HCT116 (cell line): Measurements from ENCODE around the gene TTYH3. TPM values are rescaled to one million over a fixed set of nuclear protein-coding genes. Genes with fewer than 3 reads are reported as not detected.

Source experiments
- ATAC-seq: fragments of 200-7000 bp; cut with Tn5 transposase; 2 replicates; pipeline ENCODE4 v1.9.1; 2020; ENCODE audit warnings: mild to moderate bottlenecking, moderate library complexity
- BruUV-seq: library from RNA; stranded (reverse); fragments of 400-500 nt; replicated peaks from 2 replicates; lab custom pipeline; 2021; lab: Mats Ljungman, UMichigan
- CTCF ChIA-PET: fragments of 300-600 bp; sonication (Branson Sonifier 250); formaldehyde crosslinking; loops from one replicate; lab custom pipeline; 2021; ENCODE audit warnings: antibody characterized with exemption; lab: Charles Lee
- POLR2A ChIA-PET: fragments of 300-600, 350-600 bp; sonication (Branson Sonifier 250); formaldehyde crosslinking; loops from one replicate; lab custom pipeline; 2021; ENCODE audit warnings: antibody characterized with exemption; lab: Charles Lee
- RAD21 ChIA-PET, 2 experiments: fragments of 300-600 bp; sonication (Branson Sonifier 250); formaldehyde crosslinking; loops; one replicate each; lab custom pipeline; 2023; ENCODE audit warnings: low total read pairs in 2 of 2; ENCODE audit not compliant: uncharacterized antibody in 2 of 2, unreplicated experiment in 2 of 2, low non-redundant PET in 1 of 2; lab: Charles Lee
- DNase-seq: peaks from one replicate; pipeline ENCODE4 v3.0.0-alpha.2; 2010; ENCODE audit warnings: low read depth, low spot score
- H2AFZ ChIP-seq: fragments of 200-600 bp; shearing (Covaris generic), sonication (generic); 2 replicates; pipeline ENCODE4 v1.6.1; 2017; ENCODE audit warnings: low read depth, mixed run types, mixed read lengths, antibody characterized with exemption, low read length; ENCODE audit not compliant: poor library complexity, severe bottlenecking
- H3K27ac ChIP-seq: 2 replicates; pipeline ENCODE4 v1.5.1; 2012; ENCODE audit warnings: low read depth, low read length
- H3K27me3 ChIP-seq: fragments of 200-600 bp; sonication (generic); 2 replicates; pipeline ENCODE4 v1.6.1; 2016; ENCODE audit warnings: mixed run types, low read length, mixed read lengths; ENCODE audit not compliant: insufficient read depth
- H3K36me3 ChIP-seq, 2 experiments: fragments of 200-500 bp in 1 of 2; fragments of 200-600 bp in 1 of 2; sonication (Bioruptor generic) in 1 of 2; sonication (generic) in 1 of 2; 2 replicates each; pipeline versions ENCODE4 v1.5.1 to v1.6.1; 2014 to 2016; ENCODE audit warnings: low read length in 2 of 2, inconsistent platforms in 1 of 2, mixed read lengths in 1 of 2, mixed run types in 1 of 2; ENCODE audit not compliant: insufficient read depth in 2 of 2, control insufficient read depth in 1 of 2
- H3K4me1 ChIP-seq, 2 experiments: fragments of 200-600 bp in 1 of 2; sonication (generic) in 1 of 2; 2 replicates each; pipeline versions ENCODE4 v1.5.1 to v1.6.1; 2012 to 2017; ENCODE audit warnings: low read length in 2 of 2, inconsistent platforms in 1 of 2, mild to moderate bottlenecking in 1 of 2, mixed read lengths in 1 of 2, mixed run types in 1 of 2, moderate library complexity in 1 of 2; ENCODE audit not compliant: insufficient read depth in 2 of 2, control insufficient read depth in 1 of 2
- H3K4me2 ChIP-seq: fragments of 200-600 bp; sonication (generic); 2 replicates; pipeline ENCODE4 v1.6.1; 2017; ENCODE audit warnings: mixed run types, low read length, mixed read lengths
- H3K4me3 ChIP-seq, 2 experiments: fragments of 200-600 bp in 1 of 2; sonication (generic) in 1 of 2; replicated peaks in 1 of 2; 2 replicates each; pipeline ENCODE4 v1.5.1; 2011 to 2016; ENCODE audit warnings: low read length in 2 of 2, control low read depth in 1 of 2, low read depth in 1 of 2, mild to moderate bottlenecking in 1 of 2, mixed read lengths in 1 of 2, mixed run types in 1 of 2
- H3K79me2 ChIP-seq: fragments of 200-600 bp; sonication (generic); 2 replicates; pipeline ENCODE4 v1.6.1; 2017; ENCODE audit warnings: mild to moderate bottlenecking, mixed run types, low read length, moderate library complexity, mixed read lengths; ENCODE audit not compliant: insufficient read depth
- H3K9ac ChIP-seq: fragments of 200-600 bp; sonication (generic); 2 replicates; pipeline ENCODE4 v1.6.1; 2016; ENCODE audit warnings: low read length, mixed read lengths
- H3K9me2 ChIP-seq: fragments of 200-600 bp; sonication (generic), shearing (Covaris generic); 2 replicates; pipeline ENCODE4 v1.6.1; 2017; ENCODE audit warnings: mixed run types, mild to moderate bottlenecking, moderate library complexity; ENCODE audit not compliant: insufficient read depth
- H3K9me3 ChIP-seq, 2 experiments: fragments of 200-500 bp in 1 of 2; fragments of 200-600 bp in 1 of 2; sonication (Bioruptor generic) in 1 of 2; sonication (generic) in 1 of 2; 2 replicates each; pipeline ENCODE4 v1.6.1; 2014 to 2017; ENCODE audit warnings: low read length in 2 of 2, mixed read lengths in 2 of 2, inconsistent platforms in 1 of 2, low read depth in 1 of 2, mild to moderate bottlenecking in 1 of 2, mixed run types in 1 of 2, moderate library complexity in 1 of 2; ENCODE audit not compliant: control insufficient read depth in 1 of 2, insufficient read depth in 1 of 2
- H4K20me1 ChIP-seq: fragments of 200-600 bp; sonication (generic), shearing (Covaris generic); 2 replicates; pipeline ENCODE4 v1.6.1; 2017; ENCODE audit warnings: mixed run types, mild to moderate bottlenecking, moderate library complexity; ENCODE audit not compliant: insufficient read depth
- ATF3 ChIP-seq: IDR thresholded peaks from 2 replicates; pipeline ENCODE4 v1.6.1; 2012
- CTCF ChIP-seq, 3 experiments: fragments of 200-600 bp in 1 of 3; sonication (generic) in 1 of 3; IDR thresholded peaks in 2 of 3; conservative IDR thresholded peaks in 1 of 3; 2 replicates each; pipeline ENCODE4 v1.5.1; 2012 to 2017; ENCODE audit warnings: low read depth in 2 of 3, low read length in 2 of 3, antibody characterized with exemption in 1 of 3, borderline replicate concordance in 1 of 3, control low read depth in 1 of 3, mild to moderate bottlenecking in 1 of 3, mixed read lengths in 1 of 3, mixed run types in 1 of 3, moderate library complexity in 1 of 3; ENCODE audit not compliant: insufficient read depth in 1 of 3
- EGR1 ChIP-seq: IDR thresholded peaks from 2 replicates; pipeline ENCODE4 v1.6.1; 2012; ENCODE audit warnings: low read depth
- EZH2 ChIP-seq: fragments of 200-600 bp; sonication (generic); IDR thresholded peaks from 2 replicates; pipeline ENCODE4 v1.6.1; 2017; ENCODE audit warnings: antibody characterized with exemption, mixed run types
- EZH2phosphoT487 ChIP-seq: fragments of 200-600 bp; IDR thresholded peaks from 2 replicates; pipeline ENCODE4 v1.6.1; 2018; ENCODE audit warnings: antibody characterized with exemption, borderline replicate concordance
- MAX ChIP-seq: IDR thresholded peaks from 2 replicates; pipeline ENCODE4 v1.6.1; 2012
- POLR2A ChIP-seq: IDR thresholded peaks from 2 replicates; pipeline ENCODE4 v1.7.0; 2011; ENCODE audit warnings: borderline replicate concordance; ENCODE audit not compliant: insufficient read depth, insufficient read length; ENCODE audit errors: extremely low read depth
- REST ChIP-seq: IDR thresholded peaks from 2 replicates; pipeline ENCODE4 v1.6.1; 2012; ENCODE audit warnings: low read depth
- SIN3A ChIP-seq: IDR thresholded peaks from 2 replicates; pipeline ENCODE4 v1.6.1; 2012; ENCODE audit warnings: low read depth
- SP1 ChIP-seq: IDR thresholded peaks from 2 replicates; pipeline ENCODE4 v1.6.1; 2012; ENCODE audit warnings: low read depth
- ZBTB33 ChIP-seq: IDR thresholded peaks from 2 replicates; pipeline ENCODE4 v1.6.1; 2011; ENCODE audit warnings: mild to moderate bottlenecking, low read length, moderate library complexity; ENCODE audit not compliant: insufficient replicate concordance; ENCODE audit errors: extremely low read depth
- ZFX ChIP-seq: fragments of 450-650 bp; IDR thresholded peaks from 2 replicates; pipeline ENCODE4 v1.6.1; 2017
- ZNF274 ChIP-seq: fragments of 200-500 bp; sonication (Bioruptor generic); IDR thresholded peaks from 2 replicates; pipeline ENCODE4 v1.6.1; 2014; ENCODE audit warnings: mild to moderate bottlenecking, low read depth, low read length, inconsistent platforms
- intact Hi-C: fragments of 100-400 bp; cut with micrococcal nuclease; formaldehyde crosslinking; loops from 2 replicates; pipeline ENCODE4 v1.10.0; 2022
- total RNA-seq: library from RNA; stranded (reverse); gene quantifications from one replicate; pipeline ENCODE4 v1.2.1, GENCODE V29; 2021; ENCODE audit not compliant: unreplicated experiment

The TTYH3 gene
- total RNA-seq, 1 experiment from 2014 or later: 40.3 TPM

GRCh38 chr7:2699289-2699620 lies 67.5 kb downstream of the TTYH3 start:
- Histone ChIP-seq H3K36me3 (no peaks in the 10 kb centered on the region), H3K27ac (no peak overlapping the region), H3K4me1 (peaks cover 3% of the 10 kb centered on the region in 2 experiments), H3K4me2 (no peak overlapping the region), H3K9ac (no peak overlapping the region), H3K9me3 (no peaks in the 10 kb centered on the region), H3K27me3 (no peaks in the 10 kb centered on the region), H3K79me2 (no peaks in the 10 kb centered on the region), H3K9me2 (no peaks in the 10 kb centered on the region), H3K4me3 (no peak overlapping the region), H4K20me1 (no peaks in the 10 kb centered on the region), H2AFZ (no peak overlapping the region)
- ChIA-PET CTCF (no interaction called here), POLR2A (no interaction called here), RAD21 (no interaction called here)
- DNase-seq: no peak
- intact Hi-C loops: no loop called here
- BruUV-seq: no TSS peak
- no peak for ATAC-seq
- TF ChIP-seq EZH2 (no peak), CTCF (IDR thresholded peaks at IDR 0.05 in 2 of 3, conservative IDR thresholded peaks at IDR 0.05 in 1 of 3; ENCODE audit: borderline replicate concordance in 1 of 3, insufficient read depth in 1 of 3, low read depth in 2 of 3, low read length in 2 of 3) (no peak), REST (no peak), ZBTB33 (no peak), SIN3A (no peak), EGR1 (no peak), ZNF274 (no peak), ZFX (no peak), POLR2A (no peak), SP1 (no peak), EZH2phosphoT487 (no peak), MAX (no peak), ATF3 (no peak)
